ENCODE measurements around the gene DHDH. TPM values are rescaled to one million over a fixed set of nuclear protein-coding genes. Genes with fewer than 3 reads are reported as not detected.

The DHDH gene
- not detected in 2 replicates for total RNA-seq

GRCh38 chr19:48933382-48933932 is at the start of gene DHDH:
Gene DHDH, plus strand, starts transcription at chr19:48933699. Its CDS starts 23 bp downstream, at chr19:48933722.

GRCh38 chr19:48899781-48900476 is 33.6 kb upstream of the DHDH start, which contains the start of gene NUCB1:
Gene NUCB1, plus strand, starts transcription at chr19:48900312. Its CDS starts 485 bp downstream, at chr19:48900797.

GRCh38 chr19:48954595-48955307 is 21.3 kb downstream of the DHDH start, which contains the start of gene BAX:
Gene BAX, plus strand, starts transcription at chr19:48954875. Its CDS starts 54 bp downstream, at chr19:48954929.

GRCh38 chr19:48965040-48965805 is 31.7 kb downstream of the DHDH start, which contains the start of gene FTL:
Gene FTL, plus strand, starts transcription at chr19:48965309. Its CDS starts 199 bp downstream, at chr19:48965508.

GRCh38 chr19:48993175-48994034 is 59.9 kb downstream of the DHDH start, which contains the start of the genes GYS1 and RUVBL2:
Gene GYS1, minus strand, starts transcription at chr19:48993309. Its CDS starts 197 bp downstream, at chr19:48993112.
Gene RUVBL2, plus strand, starts transcription at chr19:48993887. Its CDS starts 25 bp downstream, at chr19:48993912.

Other genes starting within 250 kb of the DHDH start
- not detected in 2 replicates for gene FUT2, start 237.7 kb upstream of the DHDH start, total RNA-seq
- gene MAMSTR, start 214.0 kb upstream of the DHDH start, total RNA-seq = 0.16 and 0.25 TPM in 2 replicates
- gene RASIP1, start 193.1 kb upstream of the DHDH start, total RNA-seq = 60.3 and 78.2 TPM in 2 replicates
- gene IZUMO1, start 186.8 kb upstream of the DHDH start, total RNA-seq = 0.16 and 0.50 TPM in 2 replicates
- 6.3 and 6.9 TPM in 2 replicates for gene FUT1, start 181.1 kb upstream of the DHDH start, total RNA-seq
- gene FGF21, start 178.2 kb upstream of the DHDH start, total RNA-seq = not detected in 2 replicates
- gene BCAT2, start 122.7 kb upstream of the DHDH start, total RNA-seq = 31.7 and 33.9 TPM in 2 replicates
- 5.7 and 9.9 TPM in 2 replicates for gene HSD17B14, start 97.2 kb upstream of the DHDH start, total RNA-seq
- 0.32 and 4.3 TPM in 2 replicates for gene PLEKHA4, start 65.1 kb upstream of the DHDH start, total RNA-seq
- gene PPP1R15A, start 61.3 kb upstream of the DHDH start, total RNA-seq = 22.8 and 63.6 TPM in 2 replicates
- 0.13 and 0.16 TPM in 2 replicates for gene TULP2, start 35.0 kb upstream of the DHDH start, total RNA-seq
- 158 and 247 TPM in 2 replicates for gene NUCB1, start 33.4 kb upstream of the DHDH start, total RNA-seq
- 90.2 and 164 TPM in 2 replicates for gene BAX, start 21.2 kb downstream of the DHDH start, total RNA-seq
- 707 and 962 TPM in 2 replicates for gene FTL, start 31.6 kb downstream of the DHDH start, total RNA-seq
- 24.0 and 25.6 TPM in 2 replicates for gene GYS1, start 59.6 kb downstream of the DHDH start, total RNA-seq
- gene RUVBL2, start 60.2 kb downstream of the DHDH start, total RNA-seq = 199 and 209 TPM in 2 replicates
- 0.16 TPM in 1 of 2 replicates, not detected in the other for gene LHB, start 83.4 kb downstream of the DHDH start, total RNA-seq
- not detected in 2 replicates for gene CGB3, start 90.6 kb downstream of the DHDH start, total RNA-seq
- gene CGB2, start 98.2 kb downstream of the DHDH start, total RNA-seq = not detected in 2 replicates
- not detected in 2 replicates for gene CGB1, start 103.2 kb downstream of the DHDH start, total RNA-seq
- not detected in 2 replicates for gene CGB5, start 110.1 kb downstream of the DHDH start, total RNA-seq
- gene CGB8, start 115.4 kb downstream of the DHDH start, total RNA-seq = not detected in 2 replicates
- gene CGB7, start 124.0 kb downstream of the DHDH start, total RNA-seq = under 0.01 TPM in 1 of 2 replicates, not detected in the other
- not detected in 2 replicates for gene NTF4, start 131.1 kb downstream of the DHDH start, total RNA-seq
- gene KCNA7, start 139.0 kb downstream of the DHDH start, total RNA-seq = not detected in 2 replicates
- gene SNRNP70, start 151.8 kb downstream of the DHDH start, total RNA-seq = 141 and 222 TPM in 2 replicates
- gene LIN7B, start 180.7 kb downstream of the DHDH start, total RNA-seq = 1.4 and 1.5 TPM in 2 replicates
- 0.65 and 0.88 TPM in 2 replicates for gene C19orf73, start 185.4 kb downstream of the DHDH start, total RNA-seq
- 3.4 and 3.9 TPM in 2 replicates for gene PPFIA3, start 185.8 kb downstream of the DHDH start, total RNA-seq
- 0.06 TPM in 1 of 2 replicates, not detected in the other for gene HRC, start 221.7 kb downstream of the DHDH start, total RNA-seq
- gene TRPM4, start 224.1 kb downstream of the DHDH start, total RNA-seq = 19.8 and 24.1 TPM in 2 replicates